ENCODE data around the gene DIDO1. TPM values are rescaled to one million over a fixed set of nuclear protein-coding genes. Genes with fewer than 3 reads are reported as not detected.
A peak's percentile ranks its signal among the peaks of the same experiment; 100 is the strongest.

Gene DIDO1
- total and polyA plus RNA-seq, 2 of the 13 experiments (the other 11 are each of a cell fraction or from before 2014, with no cell fraction given), result 75.0 to 75.1 TPM

- 0 out of 4 replicates have a peak, but pooled peaks of 1 of the 2 experiments have one; percentile 30 for TF ChIP-seq REST (IDR thresholded peaks at IDR 0.05; ENCODE audit: borderline replicate concordance in 1 of 2, low read depth in 1 of 2, low read length in 2 of 2)
- TF ChIP-seq ATRX (CRISPR knock-in tag; IDR thresholded peaks at IDR 0.05; ENCODE audit: borderline replicate concordance), result no peak
- peak; percentile 59 for TF ChIP-seq FOXK2 (IDR thresholded peaks at IDR 0.05)
- no peak; the same call in 1 of the 2 replicates for TF ChIP-seq ELF4 (CRISPR knock-in tag; IDR thresholded peaks at IDR 0.05; ENCODE audit: borderline replicate concordance)
- TF ChIP-seq IRF2 (CRISPR knock-in tag; IDR thresholded peaks at IDR 0.05), result peak; percentile 98
- no peak for TF ChIP-seq DZIP1 (CRISPR knock-in tag; IDR thresholded peaks at IDR 0.05)
- TF ChIP-seq ZNF20 (CRISPR knock-in tag; IDR thresholded peaks at IDR 0.05), result no peak
- TF ChIP-seq SMAD9 (CRISPR knock-in tag; IDR thresholded peaks at IDR 0.05), result no peak
- peak; percentile 95 for TF ChIP-seq SIX1 (CRISPR knock-in tag; IDR thresholded peaks at IDR 0.05; ENCODE audit: borderline replicate concordance)
- no peak for TF ChIP-seq EZH2 (conservative IDR thresholded peaks at IDR 0.05; ENCODE audit: low read depth, low read length)
- TF ChIP-seq CEBPZ (IDR thresholded peaks at IDR 0.05; ENCODE audit: low read length), result no peak
- peak; percentile 95 for TF ChIP-seq ZBTB20 (CRISPR knock-in tag; IDR thresholded peaks at IDR 0.05; ENCODE audit: borderline replicate concordance, low read depth)
- peak; percentile 67; the same call in 1 of the 2 replicates for TF ChIP-seq HIVEP1 (CRISPR knock-in tag; IDR thresholded peaks at IDR 0.05)
- peak; percentile 38 for TF ChIP-seq HHEX (CRISPR knock-in tag; IDR thresholded peaks at IDR 0.05)
- peak; percentile 77; the same call in 1 of the 2 replicates for TF ChIP-seq ZNF329 (CRISPR knock-in tag; IDR thresholded peaks at IDR 0.05; ENCODE audit: low read depth)
- TF ChIP-seq ZFP82 (CRISPR knock-in tag; IDR thresholded peaks at IDR 0.05; ENCODE audit: borderline replicate concordance), result no peak
- TF ChIP-seq RNF219 (CRISPR knock-in tag; IDR thresholded peaks at IDR 0.05), result no peak
These were observed 9.4 kb downstream of the DIDO1 start (continued) for GRCh38 chr20:62916703-62917476.

Measured in HepG2 (cell line).